Adrenal gland (tissue), 5 donors: ENCODE data around the gene TMEM151A.

ENCODE experiments used
- CTCF ChIP-seq, 6 experiments: fragments of 450-650 bp in 4 of 6; fragments of 200-600 bp in 2 of 6; sonication (generic) in 1 of 6; IDR thresholded peaks; 1 replicate in 5 of 6; 2 replicates in 1 of 6; pipeline versions ENCODE4 v1.5.1 to v1.8.0; 2016 to 2021; ENCODE audit warnings: antibody characterized with exemption in 6 of 6, mild to moderate bottlenecking in 2 of 6, moderate library complexity in 1 of 6
- POLR2A ChIP-seq, 2 donors: fragments of 450-650 bp; IDR thresholded peaks; one replicate each; pipeline ENCODE4 v1.6.1; 2017; ENCODE audit warnings: antibody characterized with exemption in 2 of 2, mild to moderate bottlenecking in 2 of 2, moderate library complexity in 1 of 2
- donor health status: DM: no; HTN: no; CAD: no.

GRCh38 chr11:66265531-66266377 is 25.9 kb upstream of the TMEM151A start:
- TF ChIP-seq CTCF (IDR thresholded peaks at IDR 0.05) (no peak), POLR2A (IDR thresholded peaks at IDR 0.05) (no peak)
